ENCODE results near the gene PEX5L. TPM values are rescaled to one million over a fixed set of nuclear protein-coding genes. Genes with fewer than 3 reads are reported as not detected.

The PEX5L gene
- polyA plus RNA-seq, 2 of the 4 experiments (the other 2 are of a cell fraction) = 0.06 to 0.08 TPM

DNA sequence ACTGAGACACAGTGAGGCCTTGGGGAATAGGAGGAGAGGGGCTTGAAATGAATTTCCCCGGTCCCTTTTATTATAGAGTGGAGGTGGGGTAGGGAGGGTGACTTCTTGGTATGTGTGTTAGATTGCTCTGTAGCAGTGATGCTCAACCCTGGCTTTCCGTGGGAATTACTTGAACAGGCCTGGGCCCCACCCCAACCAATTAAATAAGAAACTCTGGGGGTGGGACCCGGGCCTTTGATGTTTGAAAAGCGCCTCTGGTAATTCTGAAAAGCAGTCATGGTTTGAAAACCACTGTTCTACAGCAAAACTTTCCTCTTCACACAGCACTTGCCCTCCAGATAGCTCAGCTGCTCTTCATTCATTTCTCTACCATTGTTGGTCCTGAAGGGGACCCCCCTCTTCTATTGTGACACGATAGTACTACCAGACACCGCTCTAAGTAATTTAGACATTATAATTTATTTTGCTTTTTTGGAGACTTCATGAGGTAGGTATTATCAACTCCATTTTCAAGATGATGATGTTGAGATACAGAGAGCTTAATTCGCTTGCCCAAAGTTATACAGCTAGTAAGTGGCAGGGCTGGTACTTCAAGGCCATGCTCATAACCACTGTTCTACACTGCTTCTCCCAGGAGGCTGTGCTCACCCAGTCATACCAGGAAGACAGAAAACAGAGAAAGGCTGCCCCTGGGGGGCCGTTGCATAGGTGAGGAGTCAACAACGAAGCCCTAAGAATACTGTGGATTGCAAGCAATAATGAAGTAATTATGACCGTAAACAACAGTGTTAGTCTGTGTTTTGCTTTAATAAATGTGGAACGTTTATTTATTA, 176.2 kb downstream of the PEX5L start:
- H3K9me3 ChIP-seq = no peaks in the 10 kb centered on the region
- no peaks in the 10 kb centered on the region for H3K4me1 ChIP-seq
- no peak overlapping the region for H3K27ac ChIP-seq
- FAIRE-seq (no peak), DNase-seq (ENCODE audit: low read depth in 1 of 2, low spot score in 1 of 2) (no peak), ATAC-seq (no peak)
- H3K4me3 ChIP-seq = no peak overlapping the region
- no peak for TF ChIP-seq RNF2 (IDR thresholded peaks at IDR 0.05; ENCODE audit: borderline replicate concordance, low read depth)
- TF ChIP-seq FOSL2 (IDR thresholded peaks at IDR 0.05) = no peak
- TF ChIP-seq FOSL2 (CRISPR knock-in tag; IDR thresholded peaks at IDR 0.05) = no peak
- no peak for TF ChIP-seq FOXS1 (CRISPR knock-in tag; IDR thresholded peaks at IDR 0.05)
- TF ChIP-seq EHF (CRISPR knock-in tag; IDR thresholded peaks at IDR 0.05) = no peak
- TF ChIP-seq, protein P1, sequence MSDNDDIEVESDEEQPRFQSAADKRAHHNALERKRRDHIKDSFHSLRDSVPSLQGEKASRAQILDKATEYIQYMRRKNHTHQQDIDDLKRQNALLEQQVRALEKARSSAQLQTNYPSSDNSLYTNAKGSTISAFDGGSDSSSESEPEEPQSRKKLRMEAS (IDR thresholded peaks at IDR 0.05) = no peak
- H3K4me2 ChIP-seq = no peak overlapping the region
- ChIA-PET CTCF (no interaction called here), POLR2A (no interaction called here)
- 40% methylated on average over 11 of the region's 11 CpGs for WGBS (ENCODE audit: missing lambda C conversion rate)

DNA sequence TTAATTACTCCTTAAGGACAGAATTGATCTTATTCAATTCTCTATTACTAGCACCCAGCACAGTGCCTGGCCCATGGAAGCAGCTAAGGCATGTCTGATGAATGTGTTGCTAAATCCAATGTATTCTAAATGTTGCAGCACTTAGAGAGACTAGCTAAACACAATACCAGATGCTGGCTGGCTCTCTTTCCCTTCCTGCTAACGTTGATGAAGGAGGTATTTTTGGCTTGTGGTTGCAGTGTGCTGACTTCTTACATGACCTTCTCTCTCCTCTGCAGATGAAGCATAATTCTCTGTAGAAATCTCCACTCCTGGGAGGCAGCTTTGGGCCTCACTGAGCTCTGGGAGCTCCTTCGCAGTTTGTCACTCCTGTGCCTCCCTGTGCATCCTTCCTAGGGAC, 183.6 kb downstream of the PEX5L start:
- CTCF ChIA-PET = no interaction called here
- no peak for ATAC-seq
- Histone ChIP-seq H3K27ac (no peak overlapping the region), H3K9me3 (no peaks in the 10 kb centered on the region), H3K4me1 (no peaks in the 10 kb centered on the region), H3K4me3 (no peak overlapping the region), H3K4me2 (no peak overlapping the region)
- POLR2A ChIA-PET = no interaction called here
- DNase-seq (ENCODE audit: low read depth in 1 of 2, low spot score in 1 of 2) = no peak
- FAIRE-seq = no peak
- 17% methylated on average over 2 of the region's 2 CpGs for WGBS (ENCODE audit: missing lambda C conversion rate)
- TF ChIP-seq CBX8 (IDR thresholded peaks at IDR 0.05) = no peak
- TF ChIP-seq, protein P2, sequence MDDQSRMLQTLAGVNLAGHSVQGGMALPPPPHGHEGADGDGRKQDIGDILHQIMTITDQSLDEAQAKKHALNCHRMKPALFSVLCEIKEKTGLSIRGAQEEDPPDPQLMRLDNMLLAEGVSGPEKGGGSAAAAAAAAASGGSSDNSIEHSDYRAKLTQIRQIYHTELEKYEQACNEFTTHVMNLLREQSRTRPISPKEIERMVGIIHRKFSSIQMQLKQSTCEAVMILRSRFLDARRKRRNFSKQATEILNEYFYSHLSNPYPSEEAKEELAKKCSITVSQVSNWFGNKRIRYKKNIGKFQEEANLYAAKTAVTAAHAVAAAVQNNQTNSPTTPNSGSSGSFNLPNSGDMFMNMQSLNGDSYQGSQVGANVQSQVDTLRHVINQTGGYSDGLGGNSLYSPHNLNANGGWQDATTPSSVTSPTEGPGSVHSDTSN (IDR thresholded peaks at IDR 0.05) = no peak
- no peak for TF ChIP-seq BHLHE40 (IDR thresholded peaks at IDR 0.05; ENCODE audit: low read depth, low read length)
- TF ChIP-seq TP53 (CRISPR knock-in tag; IDR thresholded peaks at IDR 0.05) = no peak
- TF ChIP-seq E2F6 (IDR thresholded peaks at IDR 0.05; ENCODE audit: borderline replicate concordance, low read depth) = no peak
- TF ChIP-seq GATA3 (IDR thresholded peaks at IDR 0.05; ENCODE audit: borderline replicate concordance) = no peak
- TF ChIP-seq ZNF302 (CRISPR knock-in tag; IDR thresholded peaks at IDR 0.05) = no peak
- TF ChIP-seq, protein P3, sequence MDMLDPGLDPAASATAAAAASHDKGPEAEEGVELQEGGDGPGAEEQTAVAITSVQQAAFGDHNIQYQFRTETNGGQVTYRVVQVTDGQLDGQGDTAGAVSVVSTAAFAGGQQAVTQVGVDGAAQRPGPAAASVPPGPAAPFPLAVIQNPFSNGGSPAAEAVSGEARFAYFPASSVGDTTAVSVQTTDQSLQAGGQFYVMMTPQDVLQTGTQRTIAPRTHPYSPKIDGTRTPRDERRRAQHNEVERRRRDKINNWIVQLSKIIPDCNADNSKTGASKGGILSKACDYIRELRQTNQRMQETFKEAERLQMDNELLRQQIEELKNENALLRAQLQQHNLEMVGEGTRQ (IDR thresholded peaks at IDR 0.05) = no peak
- TF ChIP-seq SREBF2 (IDR thresholded peaks at IDR 0.05) = no peak
- no peak for TF ChIP-seq ATOH8 (CRISPR knock-in tag; IDR thresholded peaks at IDR 0.05; ENCODE audit: low read depth)
- TF ChIP-seq CHD2 (IDR thresholded peaks at IDR 0.05; ENCODE audit: low read length, partially characterized antibody) = no peak
- TF ChIP-seq JUNB (IDR thresholded peaks at IDR 0.05) = no peak
- TF ChIP-seq FOSB (CRISPR knock-in tag; IDR thresholded peaks at IDR 0.05) = no peak
- TF ChIP-seq KDM1A (IDR thresholded peaks at IDR 0.05; ENCODE audit: low read depth) = no peak

Measured in A549 (cell line).